22Rv1 (cell line): ENCODE measurements around the gene MCU.

Experiments
- ZFX ChIP-seq: fragments of 450-650 bp; IDR thresholded peaks from 2 replicates; pipeline ENCODE4 v1.6.1; 2017; ENCODE audit warnings: antibody characterized with exemption, borderline replicate concordance
- TF ChIP-seq, protein P1 (sequence below): fragments of 450-650 bp; IDR thresholded peaks from 2 replicates; pipeline ENCODE4 v1.5.1; 2017; ENCODE audit warnings: mild to moderate bottlenecking

DNA sequence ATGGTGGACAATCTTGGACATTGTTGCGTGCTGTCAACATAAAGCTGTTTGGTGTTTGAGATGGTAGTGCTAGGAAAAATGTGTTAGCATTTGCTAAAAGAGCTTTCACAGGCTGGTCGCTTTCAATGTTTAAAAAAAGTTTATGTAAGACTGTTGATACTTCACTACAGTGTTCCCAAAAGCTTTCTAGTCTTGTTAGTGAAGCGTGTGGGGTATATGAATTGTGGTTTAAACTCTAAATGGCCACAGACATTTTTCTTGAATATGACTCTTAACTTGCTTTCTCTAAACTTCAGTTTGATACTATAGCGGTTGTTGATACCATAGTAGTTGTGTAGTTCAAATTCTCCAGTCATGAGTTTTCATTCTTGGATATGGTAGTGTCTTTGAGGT is 44.9 kb downstream of the MCU start:
- TF ChIP-seq, protein P1, sequence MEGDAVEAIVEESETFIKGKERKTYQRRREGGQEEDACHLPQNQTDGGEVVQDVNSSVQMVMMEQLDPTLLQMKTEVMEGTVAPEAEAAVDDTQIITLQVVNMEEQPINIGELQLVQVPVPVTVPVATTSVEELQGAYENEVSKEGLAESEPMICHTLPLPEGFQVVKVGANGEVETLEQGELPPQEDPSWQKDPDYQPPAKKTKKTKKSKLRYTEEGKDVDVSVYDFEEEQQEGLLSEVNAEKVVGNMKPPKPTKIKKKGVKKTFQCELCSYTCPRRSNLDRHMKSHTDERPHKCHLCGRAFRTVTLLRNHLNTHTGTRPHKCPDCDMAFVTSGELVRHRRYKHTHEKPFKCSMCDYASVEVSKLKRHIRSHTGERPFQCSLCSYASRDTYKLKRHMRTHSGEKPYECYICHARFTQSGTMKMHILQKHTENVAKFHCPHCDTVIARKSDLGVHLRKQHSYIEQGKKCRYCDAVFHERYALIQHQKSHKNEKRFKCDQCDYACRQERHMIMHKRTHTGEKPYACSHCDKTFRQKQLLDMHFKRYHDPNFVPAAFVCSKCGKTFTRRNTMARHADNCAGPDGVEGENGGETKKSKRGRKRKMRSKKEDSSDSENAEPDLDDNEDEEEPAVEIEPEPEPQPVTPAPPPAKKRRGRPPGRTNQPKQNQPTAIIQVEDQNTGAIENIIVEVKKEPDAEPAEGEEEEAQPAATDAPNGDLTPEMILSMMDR: no peak
- no peak for TF ChIP-seq ZFX
